Smooth muscle cell (in vitro differentiated cells): ENCODE results near the gene IRS1. TPM values are rescaled to one million over a fixed set of nuclear protein-coding genes. Genes with fewer than 3 reads are reported as not detected.

Experiments
- DNase-seq: peaks from one replicate; lab custom pipeline; 2025; ENCODE audit not compliant: unreplicated experiment; lab: John Stamatoyannopoulos, UW
- H2AFZ ChIP-seq: fragments of 200-600 bp; sonication (generic); 2 replicates; pipeline ENCODE4 v1.6.0; 2016; ENCODE audit warnings: antibody characterized with exemption, low read depth, mild to moderate bottlenecking
- H3F3A ChIP-seq: fragments of 200-600 bp; sonication (generic); 2 replicates; pipeline ENCODE4 v1.6.0; 2017; ENCODE audit warnings: antibody characterized with exemption, low read depth
- H3K27ac ChIP-seq: fragments of 200-600 bp; sonication (generic); 2 replicates; pipeline ENCODE4 v1.5.1; 2016; ENCODE audit warnings: low read depth, mild to moderate bottlenecking
- H3K27me3 ChIP-seq: fragments of 200-600 bp; sonication (generic); 2 replicates; pipeline ENCODE4 v1.6.1; 2016; ENCODE audit warnings: low read depth, mild to moderate bottlenecking
- H3K36me3 ChIP-seq: fragments of 200-600 bp; sonication (generic); 2 replicates; pipeline ENCODE4 v1.5.1; 2016; ENCODE audit warnings: low read depth
- H3K4me1 ChIP-seq: fragments of 200-600 bp; sonication (generic); 2 replicates; pipeline ENCODE4 v1.5.1; 2016; ENCODE audit warnings: low read depth
- H3K4me2 ChIP-seq: fragments of 200-600 bp; sonication (generic); 2 replicates; pipeline ENCODE4 v1.6.0; 2016; ENCODE audit warnings: mild to moderate bottlenecking
- H3K4me3 ChIP-seq: fragments of 200-600 bp; sonication (generic); 2 replicates; pipeline ENCODE4 v1.5.1; 2016; ENCODE audit warnings: mild to moderate bottlenecking
- H3K79me2 ChIP-seq: fragments of 200-600 bp; sonication (generic); 2 replicates; pipeline ENCODE4 v1.6.0; 2016; ENCODE audit warnings: low read depth, mild to moderate bottlenecking
- H3K9ac ChIP-seq: fragments of 200-600 bp; sonication (generic); 2 replicates; pipeline ENCODE4 v1.6.0; 2016; ENCODE audit warnings: low read depth
- H3K9me3 ChIP-seq: fragments of 200-600 bp; sonication (generic); replicated peaks from 2 replicates; pipeline ENCODE4 v1.5.1; 2016; ENCODE audit warnings: low read depth
- H4K20me1 ChIP-seq: fragments of 200-600 bp; sonication (generic); 2 replicates; pipeline ENCODE4 v1.6.0; 2016; ENCODE audit warnings: low read depth
- CTCF ChIP-seq: fragments of 200-600 bp; sonication (generic); IDR thresholded peaks from 2 replicates; pipeline ENCODE4 v1.5.1; 2017; ENCODE audit warnings: borderline replicate concordance, mild to moderate bottlenecking, antibody characterized with exemption; ENCODE audit not compliant: insufficient read depth, poor library complexity, severe bottlenecking
- WGBS: methylation state at CpG from one replicate; pipeline ENCODE4 v1.1.7; 2016; ENCODE audit warnings: low lambda C conversion rate; 5-methylcytosine and 5-hydroxymethylcytosine counted together
- polyA plus RNA-seq: library from polyadenylated mRNA; unstranded; fragments of >200 nt; fragmentation: Nextera tagmentation; extraction: Ambion mirVana; gene quantifications from 2 replicates; pipeline ENCODE4 v1.2.1, GENCODE V29; 2016
- total RNA-seq: library from RNA; depleted of rRNA; stranded (reverse); fragments of >200 nt; gene quantifications from 2 replicates; pipeline ENCODE4 v1.2.3, GENCODE V29; 2014

Gene IRS1
- total and polyA plus RNA-seq, 2 experiments from 2014 or later, result 8.6 to 14.6 TPM

GRCh38 chr2:226733927-226734564 is 65.6 kb downstream of the IRS1 start:
- Histone ChIP-seq H3K79me2 (peaks cover 16% of the 10 kb centered on the region), H3K27ac (no peak overlapping the region), H3F3A (no peaks in the 10 kb centered on the region), H3K36me3 (peaks cover 9% of the 10 kb centered on the region), H3K9ac (no peak overlapping the region), H3K4me3 (no peak overlapping the region), H3K27me3 (no peaks in the 10 kb centered on the region), H3K4me1 (peaks cover 12% of the 10 kb centered on the region), H3K9me3 (no peaks in the 10 kb centered on the region), H2AFZ (no peak overlapping the region), H3K4me2 (no peak overlapping the region), H4K20me1 (peaks cover 16% of the 10 kb centered on the region)
- DNase-seq, result no peak
- 99% methylated on average over 4 of the region's 4 CpGs for WGBS
- TF ChIP-seq CTCF, result no peak

- Histone ChIP-seq H3K79me2 (peaks cover 14% of the 10 kb centered on the region), H3K27ac (no peak overlapping the region), H3K36me3 (peaks cover 9% of the 10 kb centered on the region), H3K4me3 (no peak overlapping the region), H2AFZ (no peak overlapping the region), H3K9me3 (no peaks in the 10 kb centered on the region), H3F3A (no peaks in the 10 kb centered on the region), H3K9ac (no peak overlapping the region), H4K20me1 (peaks cover 9% of the 10 kb centered on the region), H3K4me1 (peaks cover 6% of the 10 kb centered on the region), H3K4me2 (no peak overlapping the region), H3K27me3 (no peaks in the 10 kb centered on the region)
- DNase-seq, result no peak
- no peak for TF ChIP-seq CTCF
- 95% methylated on average over 6 of the region's 6 CpGs for WGBS
Measured at GRCh38 chr2:226733189-226733858, 66.3 kb downstream of the IRS1 start.

GRCh38 chr2:226732478-226733188 is 67.0 kb downstream of the IRS1 start:
- Histone ChIP-seq H3K27ac (no peak overlapping the region), H3K4me3 (no peak overlapping the region), H3K4me2 (no peak overlapping the region), H3K79me2 (peaks cover 7% of the 10 kb centered on the region), H3K36me3 (peaks cover 9% of the 10 kb centered on the region), H3K9ac (no peak overlapping the region), H3K27me3 (no peaks in the 10 kb centered on the region), H4K20me1 (peaks cover 4% of the 10 kb centered on the region), H2AFZ (no peak overlapping the region), H3F3A (no peaks in the 10 kb centered on the region), H3K9me3 (no peaks in the 10 kb centered on the region), H3K4me1 (peaks cover 5% of the 10 kb centered on the region)
- TF ChIP-seq CTCF, result no peak
- no peak for DNase-seq
- 98% methylated on average over 4 of the region's 4 CpGs for WGBS
